HepG2 (cell line): ENCODE measurements around the gene DOCK11. TPM values are rescaled to one million over a fixed set of nuclear protein-coding genes. Genes with fewer than 3 reads are reported as not detected.

ENCODE experiments used
- ATAC-seq: fragments of 200-7000 bp; cut with Tn5 transposase; 3 replicates; pipeline ENCODE4 v1.9.1; 2020; ENCODE audit warnings: mild to moderate bottlenecking, moderate library complexity
- BruUV-seq: library from RNA; stranded (reverse); fragments of 400-500 nt; replicated peaks from 2 replicates; lab custom pipeline; 2021; lab: Mats Ljungman, UMichigan
- CTCF ChIA-PET: fragments of 300-600 bp; formaldehyde crosslinking; extraction: SDS; loops from one replicate; lab custom pipeline; 2021; ENCODE audit warnings: low total read pairs, inconsistent platforms, low intra/inter-chr PET ratio; lab: Yijun Ruan, JAX
- POLR2A ChIA-PET: fragments of 350-600 bp; sonication (Branson Sonifier 250); formaldehyde crosslinking; loops from one replicate; lab custom pipeline; 2020; ENCODE audit warnings: antibody characterized with exemption, inconsistent platforms; lab: Yijun Ruan, JAX
- DNase-seq: peaks from one replicate; pipeline ENCODE4 v3.0.0-alpha.2; 2015; ENCODE audit warnings: low spot score
- FAIRE-seq: peaks from 3 replicates; lab custom pipeline; 2011; peaks lifted over from hg19 to GRCh38; lab: Jason Lieb, UNC
- H2AFZ ChIP-seq: one replicate; pipeline ENCODE4 v1.6.1; 2011; ENCODE audit warnings: low read length, inconsistent platforms
- H3K27ac ChIP-seq: fragments of 300-600 bp; 3 replicates; pipeline ENCODE4 v1.8.0; 2011; ENCODE audit warnings: mixed run types, mild to moderate bottlenecking, mixed read lengths, low read length, inconsistent platforms; ENCODE audit not compliant: insufficient read depth; ENCODE audit errors: extremely low read length
- H3K27me3 ChIP-seq, 2 experiments: fragments of 200-600 bp in 1 of 2; 2 replicates in 1 of 2; 3 replicates in 1 of 2; pipeline versions ENCODE4 v1.6.0 to v1.8.0; 2011; ENCODE audit warnings: low read length in 2 of 2, mild to moderate bottlenecking in 2 of 2, moderate library complexity in 2 of 2, inconsistent platforms in 1 of 2; ENCODE audit not compliant: insufficient read depth in 2 of 2, control insufficient read depth in 1 of 2
- H3K36me3 ChIP-seq, 2 experiments: fragments of 200-600 bp in 1 of 2; replicated peaks in 1 of 2; 2 replicates in 1 of 2; 3 replicates in 1 of 2; pipeline versions ENCODE4 v1.5.1 to v1.8.0; 2011; ENCODE audit warnings: low read length in 2 of 2, inconsistent platforms in 1 of 2; ENCODE audit not compliant: insufficient read depth in 2 of 2, control insufficient read depth in 1 of 2
- H3K4me1 ChIP-seq: 2 replicates; pipeline ENCODE4 v1.5.1; 2012; ENCODE audit warnings: low read length, inconsistent platforms; ENCODE audit not compliant: insufficient read depth
- H3K4me2 ChIP-seq: 2 replicates; pipeline ENCODE4 v1.6.0; 2011; ENCODE audit warnings: low read depth, low read length, inconsistent platforms
- H3K4me3 ChIP-seq, 3 experiments: fragments of 200-600 bp in 1 of 3; sonication (generic), shearing (Covaris generic) in 1 of 3; replicated peaks in 1 of 3; 2 replicates each; pipeline ENCODE4 v1.5.1; 2011 to 2016; ENCODE audit warnings: low read length in 3 of 3, inconsistent platforms in 2 of 3, low read depth in 2 of 3, mild to moderate bottlenecking in 2 of 3, control low read depth in 1 of 3, mixed read lengths in 1 of 3; ENCODE audit not compliant: insufficient read depth in 1 of 3
- H3K79me2 ChIP-seq: one replicate; pipeline ENCODE4 v1.6.1; 2011; ENCODE audit warnings: low read length, inconsistent platforms; ENCODE audit not compliant: insufficient read depth
- H3K9ac ChIP-seq: 2 replicates; pipeline ENCODE4 v1.6.0; 2011; ENCODE audit warnings: mild to moderate bottlenecking, low read depth, low read length, inconsistent platforms; ENCODE audit not compliant: insufficient read depth
- H3K9me3 ChIP-seq: 2 replicates; pipeline ENCODE4 v1.5.1; 2012; ENCODE audit warnings: mild to moderate bottlenecking, low read length
- H4K20me1 ChIP-seq: 2 replicates; pipeline ENCODE4 v1.6.0; 2011; ENCODE audit warnings: inconsistent platforms, mild to moderate bottlenecking, low read length, moderate library complexity; ENCODE audit not compliant: insufficient read depth
- BRD4 ChIP-seq: sonication (generic); formaldehyde crosslinking; IDR thresholded peaks from 2 replicates; pipeline ENCODE4 v1.4.0; 2020; ENCODE audit warnings: missing genetic modification reagents
- HDAC6 ChIP-seq: fragments of 200-600 bp; sonication (generic); IDR thresholded peaks from 2 replicates; pipeline ENCODE4 v1.7.0; 2017; ENCODE audit warnings: mild to moderate bottlenecking, antibody characterized with exemption, low read length, low read depth
- HNRNPUL1 ChIP-seq: fragments of 200-400 bp; formaldehyde crosslinking; IDR thresholded peaks from 2 replicates; pipeline ENCODE4 v1.6.1; 2017; ENCODE audit warnings: low read depth, mild to moderate bottlenecking, low read length, moderate library complexity
- KDM2A ChIP-seq: sonication (generic); formaldehyde crosslinking; IDR thresholded peaks from 2 replicates; pipeline ENCODE4 v1.4.0; 2020; ENCODE audit warnings: low read depth, missing genetic modification reagents, borderline replicate concordance
- RBAK ChIP-seq: sonication (generic); formaldehyde crosslinking; IDR thresholded peaks from 2 replicates; pipeline ENCODE4 v1.5.1; 2020; ENCODE audit warnings: mild to moderate bottlenecking, missing genetic modification reagents
- TOE1 ChIP-seq: sonication (generic); formaldehyde crosslinking; IDR thresholded peaks from 2 replicates; pipeline ENCODE4 v1.4.0; 2020; ENCODE audit warnings: mild to moderate bottlenecking, missing genetic modification reagents
- ZFP37 ChIP-seq: sonication (generic); formaldehyde crosslinking; IDR thresholded peaks from 2 replicates; pipeline ENCODE4 v1.4.0; 2020; ENCODE audit warnings: missing genetic modification reagents, borderline replicate concordance
- ZNF382 ChIP-seq: sonication (generic); formaldehyde crosslinking; IDR thresholded peaks from 2 replicates; pipeline ENCODE4 v1.5.0; 2020; ENCODE audit warnings: missing genetic modification reagents, mild to moderate bottlenecking, borderline replicate concordance
- ZNF558 ChIP-seq: sonication (generic); formaldehyde crosslinking; IDR thresholded peaks from 2 replicates; pipeline ENCODE4 v1.9.0; 2022; ENCODE audit warnings: mild to moderate bottlenecking, missing genetic modification reagents, borderline replicate concordance
- ZNF841 ChIP-seq: sonication (generic); formaldehyde crosslinking; IDR thresholded peaks from 2 replicates; pipeline ENCODE4 v1.8.1; 2023; ENCODE audit warnings: missing genetic modification reagents, borderline replicate concordance
- ZNF883 ChIP-seq: sonication (generic); formaldehyde crosslinking; IDR thresholded peaks from 2 replicates; pipeline ENCODE4 v1.5.1; 2020; ENCODE audit warnings: mild to moderate bottlenecking, missing genetic modification reagents; ENCODE audit errors: not compliant biosample characterization
- WGBS: methylation state at CpG from one replicate; pipeline ENCODE4 v1.1.6; 2017; ENCODE audit warnings: low lambda C conversion rate; 5-methylcytosine and 5-hydroxymethylcytosine counted together
- in situ Hi-C: cut with HindIII; loops from 2 replicates; pipeline ENCODE4 v1.10.0; 2017; ENCODE audit warnings: low pct_unique_long_range_greater_than_20kb; ENCODE audit not compliant: extremely low pct_ligation_motif_present
- intact Hi-C: fragments of 100-400 bp; cut with micrococcal nuclease; formaldehyde crosslinking; loops from one replicate; pipeline ENCODE4 v1.10.0; 2022; ENCODE audit not compliant: unreplicated experiment
- polyA plus RNA-seq, 8 experiments: library from polyadenylated mRNA; depleted of rRNA in 3 of 8; stranded (reverse) in 7 of 8; unstranded in 1 of 8; fragments of >200 nt; fragmentation: Illumina TruSeq in 4 of 8; extraction: Trizol in 4 of 8; gene quantifications; 2 replicates each; pipeline versions ENCODE4 v1.2.1 to v1.2.3, GENCODE V29; 2011 to 2016; ENCODE audit warnings: low read depth in 4 of 8, missing spikeins in 1 of 8, mixed read lengths in 1 of 8; ENCODE audit not compliant: insufficient read depth in 1 of 8
- total RNA-seq, 5 experiments: library from RNA; depleted of rRNA; stranded (reverse); fragments of >200 nt; fragmentation: Illumina TruSeq; extraction: Trizol; gene quantifications; 2 replicates each; pipeline ENCODE4 v1.2.3, GENCODE V29; 2016; ENCODE audit warnings: low read depth in 1 of 5
- TF ChIP-seq, protein P1 (sequence below): sonication (generic); formaldehyde crosslinking; IDR thresholded peaks from 2 replicates; pipeline ENCODE4 v1.5.0; 2020; ENCODE audit warnings: mild to moderate bottlenecking, missing genetic modification reagents
- TF ChIP-seq, protein P2 (sequence below): sonication (generic); formaldehyde crosslinking; IDR thresholded peaks from 2 replicates; pipeline ENCODE4 v1.5.0; 2020; ENCODE audit warnings: missing genetic modification reagents, mild to moderate bottlenecking, borderline replicate concordance
- TF ChIP-seq, protein P3 (sequence below): sonication (generic); formaldehyde crosslinking; IDR thresholded peaks from 2 replicates; pipeline ENCODE4 v1.4.0; 2020; ENCODE audit warnings: mild to moderate bottlenecking, missing genetic modification reagents
- TF ChIP-seq, protein P4 (sequence below): sonication (generic); formaldehyde crosslinking; IDR thresholded peaks from 2 replicates; pipeline ENCODE4 v1.5.1; 2020; ENCODE audit warnings: missing genetic modification reagents, mild to moderate bottlenecking, borderline replicate concordance

The DOCK11 gene
- total and polyA plus RNA-seq, 2 of the 13 experiments (the other 11 are each of a cell fraction or from before 2014, with no cell fraction given): 0.02 to 0.12 TPM

DNA sequence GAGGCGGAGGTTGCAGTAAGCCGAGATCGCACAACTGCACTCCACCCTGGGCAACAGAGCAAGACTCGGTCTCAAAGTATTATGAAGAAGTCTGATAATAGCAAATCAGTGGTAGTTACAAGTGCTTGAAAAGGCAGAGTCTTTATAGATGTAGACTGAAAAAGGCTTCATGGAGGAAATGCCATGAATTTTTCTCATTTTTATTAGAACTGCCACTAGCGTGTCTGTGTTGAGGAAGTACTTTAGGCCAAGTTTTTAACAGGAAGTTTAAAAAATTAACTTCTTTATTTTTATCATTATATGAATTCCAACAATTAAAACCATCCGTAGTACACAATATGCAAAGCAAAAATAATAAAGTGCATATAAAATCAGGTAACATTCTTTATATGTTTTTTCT, 199.0 kb downstream of the DOCK11 start:
- CTCF ChIA-PET: no interaction called here
- in situ Hi-C loops (no loop called here), intact Hi-C loops (no loop called here)
- ATAC-seq (no peak), DNase-seq (no peak), FAIRE-seq (no peak)
- Histone ChIP-seq H3K27me3 (no peaks in the 10 kb centered on the region), H4K20me1 (no peaks in the 10 kb centered on the region), H3K4me1 (no peaks in the 10 kb centered on the region), H3K4me2 (no peak overlapping the region), H3K9me3 (no peaks in the 10 kb centered on the region), H3K9ac (no peak overlapping the region), H2AFZ (no peak overlapping the region), H3K27ac (no peak overlapping the region), H3K79me2 (no peaks in the 10 kb centered on the region), H3K36me3 (no peaks in the 10 kb centered on the region), H3K4me3 (no peak overlapping the region)
- TF ChIP-seq ZNF841 (CRISPR knock-in tag): no peak
- TF ChIP-seq, protein P1, sequence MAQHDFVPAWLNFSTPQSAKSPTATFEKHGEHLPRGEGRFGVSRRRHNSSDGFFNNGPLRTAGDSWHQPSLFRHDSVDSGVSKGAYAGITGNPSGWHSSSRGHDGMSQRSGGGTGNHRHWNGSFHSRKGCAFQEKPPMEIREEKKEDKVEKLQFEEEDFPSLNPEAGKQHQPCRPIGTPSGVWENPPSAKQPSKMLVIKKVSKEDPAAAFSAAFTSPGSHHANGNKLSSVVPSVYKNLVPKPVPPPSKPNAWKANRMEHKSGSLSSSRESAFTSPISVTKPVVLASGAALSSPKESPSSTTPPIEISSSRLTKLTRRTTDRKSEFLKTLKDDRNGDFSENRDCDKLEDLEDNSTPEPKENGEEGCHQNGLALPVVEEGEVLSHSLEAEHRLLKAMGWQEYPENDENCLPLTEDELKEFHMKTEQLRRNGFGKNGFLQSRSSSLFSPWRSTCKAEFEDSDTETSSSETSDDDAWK (CRISPR knock-in tag): no peak
- TF ChIP-seq HDAC6: no peak
- TF ChIP-seq KDM2A (CRISPR knock-in tag): no peak
- TF ChIP-seq BRD4 (CRISPR knock-in tag): no peak
- no peak for TF ChIP-seq RBAK (CRISPR knock-in tag)
- TF ChIP-seq HNRNPUL1: no peak
- TF ChIP-seq TOE1 (CRISPR knock-in tag): no peak
- no peak for TF ChIP-seq ZNF558 (CRISPR knock-in tag)
- no peak for TF ChIP-seq ZNF883 (CRISPR knock-in tag)
- TF ChIP-seq, protein P2, sequence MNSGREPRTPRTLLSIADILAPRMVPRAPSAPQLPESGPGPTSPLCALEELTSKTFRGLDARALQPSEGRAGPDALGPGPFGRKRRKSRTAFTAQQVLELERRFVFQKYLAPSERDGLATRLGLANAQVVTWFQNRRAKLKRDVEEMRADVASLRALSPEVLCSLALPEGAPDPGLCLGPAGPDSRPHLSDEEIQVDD: no peak
- TF ChIP-seq ZFP37 (CRISPR knock-in tag): no peak
- TF ChIP-seq, protein P3, sequence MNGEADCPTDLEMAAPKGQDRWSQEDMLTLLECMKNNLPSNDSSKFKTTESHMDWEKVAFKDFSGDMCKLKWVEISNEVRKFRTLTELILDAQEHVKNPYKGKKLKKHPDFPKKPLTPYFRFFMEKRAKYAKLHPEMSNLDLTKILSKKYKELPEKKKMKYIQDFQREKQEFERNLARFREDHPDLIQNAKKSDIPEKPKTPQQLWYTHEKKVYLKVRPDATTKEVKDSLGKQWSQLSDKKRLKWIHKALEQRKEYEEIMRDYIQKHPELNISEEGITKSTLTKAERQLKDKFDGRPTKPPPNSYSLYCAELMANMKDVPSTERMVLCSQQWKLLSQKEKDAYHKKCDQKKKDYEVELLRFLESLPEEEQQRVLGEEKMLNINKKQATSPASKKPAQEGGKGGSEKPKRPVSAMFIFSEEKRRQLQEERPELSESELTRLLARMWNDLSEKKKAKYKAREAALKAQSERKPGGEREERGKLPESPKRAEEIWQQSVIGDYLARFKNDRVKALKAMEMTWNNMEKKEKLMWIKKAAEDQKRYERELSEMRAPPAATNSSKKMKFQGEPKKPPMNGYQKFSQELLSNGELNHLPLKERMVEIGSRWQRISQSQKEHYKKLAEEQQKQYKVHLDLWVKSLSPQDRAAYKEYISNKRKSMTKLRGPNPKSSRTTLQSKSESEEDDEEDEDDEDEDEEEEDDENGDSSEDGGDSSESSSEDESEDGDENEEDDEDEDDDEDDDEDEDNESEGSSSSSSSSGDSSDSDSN (CRISPR knock-in tag): no peak
- TF ChIP-seq, protein P4, sequence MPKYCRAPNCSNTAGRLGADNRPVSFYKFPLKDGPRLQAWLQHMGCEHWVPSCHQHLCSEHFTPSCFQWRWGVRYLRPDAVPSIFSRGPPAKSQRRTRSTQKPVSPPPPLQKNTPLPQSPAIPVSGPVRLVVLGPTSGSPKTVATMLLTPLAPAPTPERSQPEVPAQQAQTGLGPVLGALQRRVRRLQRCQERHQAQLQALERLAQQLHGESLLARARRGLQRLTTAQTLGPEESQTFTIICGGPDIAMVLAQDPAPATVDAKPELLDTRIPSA (CRISPR knock-in tag): no peak
- no peak for TF ChIP-seq ZNF382 (CRISPR knock-in tag)
- BruUV-seq: no TSS peak
- 74% methylated on average over 4 of the region's 6 CpGs for WGBS
- POLR2A ChIA-PET: no interaction called here
